HT-29 (cell line): ENCODE data around the gene DIP2A. TPM values are rescaled to one million over a fixed set of nuclear protein-coding genes. Genes with fewer than 3 reads are reported as not detected.

Source experiments
- DNase-seq: peaks from one replicate; pipeline ENCODE4 v3.0.0-alpha.2; 2015; ENCODE audit warnings: low spot score
- total RNA-seq: library from RNA; depleted of rRNA; stranded (reverse); fragments of >200 nt; shearing (Covaris generic); gene quantifications from 2 replicates; pipeline ENCODE4 v1.2.3, GENCODE V29; 2014

Gene DIP2A
- total RNA-seq, 1 experiment from 2014 or later: 17.8 TPM

DNA sequence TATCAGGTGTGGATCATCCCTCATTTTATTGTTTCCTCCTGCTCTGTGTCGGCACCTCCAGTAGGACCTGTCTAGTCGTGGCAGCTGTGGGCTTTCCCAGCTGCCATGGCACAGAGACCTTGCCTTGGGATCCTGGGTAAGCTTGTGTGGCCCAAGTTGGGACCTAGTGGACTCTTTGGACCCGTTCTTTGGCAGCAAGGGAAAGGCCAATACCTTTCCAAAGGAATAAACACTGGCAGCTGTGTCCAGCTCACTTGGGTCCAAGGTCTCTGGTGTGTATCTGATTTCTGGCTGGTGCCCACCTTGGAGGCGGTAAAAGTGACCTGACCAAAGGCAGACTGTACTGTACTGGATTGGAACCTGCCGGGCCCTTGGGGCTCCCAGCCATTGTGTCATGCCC is 21.8 kb downstream of the DIP2A start:
- no peak for DNase-seq

DNA sequence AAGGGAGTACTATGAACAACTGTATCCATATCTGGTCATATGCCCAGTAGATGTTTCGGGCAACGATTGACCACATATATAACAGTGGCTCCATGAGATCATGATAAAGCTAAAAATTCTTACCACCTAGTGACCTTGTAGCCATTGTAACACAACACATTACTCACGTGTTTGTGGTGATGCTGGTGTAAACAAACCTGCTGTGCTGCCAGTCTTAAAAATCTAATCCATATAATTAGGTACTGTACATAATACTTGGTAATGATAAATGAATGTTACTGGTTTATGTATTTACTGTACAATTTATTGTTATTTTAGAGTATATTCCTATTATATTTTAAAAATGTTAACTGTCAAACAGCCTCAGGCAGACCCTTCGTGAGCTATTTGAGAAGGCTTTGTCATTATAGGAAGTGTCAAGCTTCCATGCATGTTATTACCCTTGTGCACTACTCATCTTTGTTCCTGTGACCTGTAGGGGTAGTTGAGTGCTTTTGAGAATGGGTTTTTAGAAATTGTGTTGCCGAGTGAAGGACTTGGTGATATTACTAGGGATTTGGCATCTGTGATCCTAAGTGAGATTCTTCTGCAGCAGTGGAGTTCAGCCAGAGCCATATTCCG is 23.6 kb downstream of the DIP2A start:
- DNase-seq: no peak

- DNase-seq: no peak
These were observed 24.1 kb downstream of the DIP2A start for GRCh38 chr21:46482846-46483231.

DNA sequence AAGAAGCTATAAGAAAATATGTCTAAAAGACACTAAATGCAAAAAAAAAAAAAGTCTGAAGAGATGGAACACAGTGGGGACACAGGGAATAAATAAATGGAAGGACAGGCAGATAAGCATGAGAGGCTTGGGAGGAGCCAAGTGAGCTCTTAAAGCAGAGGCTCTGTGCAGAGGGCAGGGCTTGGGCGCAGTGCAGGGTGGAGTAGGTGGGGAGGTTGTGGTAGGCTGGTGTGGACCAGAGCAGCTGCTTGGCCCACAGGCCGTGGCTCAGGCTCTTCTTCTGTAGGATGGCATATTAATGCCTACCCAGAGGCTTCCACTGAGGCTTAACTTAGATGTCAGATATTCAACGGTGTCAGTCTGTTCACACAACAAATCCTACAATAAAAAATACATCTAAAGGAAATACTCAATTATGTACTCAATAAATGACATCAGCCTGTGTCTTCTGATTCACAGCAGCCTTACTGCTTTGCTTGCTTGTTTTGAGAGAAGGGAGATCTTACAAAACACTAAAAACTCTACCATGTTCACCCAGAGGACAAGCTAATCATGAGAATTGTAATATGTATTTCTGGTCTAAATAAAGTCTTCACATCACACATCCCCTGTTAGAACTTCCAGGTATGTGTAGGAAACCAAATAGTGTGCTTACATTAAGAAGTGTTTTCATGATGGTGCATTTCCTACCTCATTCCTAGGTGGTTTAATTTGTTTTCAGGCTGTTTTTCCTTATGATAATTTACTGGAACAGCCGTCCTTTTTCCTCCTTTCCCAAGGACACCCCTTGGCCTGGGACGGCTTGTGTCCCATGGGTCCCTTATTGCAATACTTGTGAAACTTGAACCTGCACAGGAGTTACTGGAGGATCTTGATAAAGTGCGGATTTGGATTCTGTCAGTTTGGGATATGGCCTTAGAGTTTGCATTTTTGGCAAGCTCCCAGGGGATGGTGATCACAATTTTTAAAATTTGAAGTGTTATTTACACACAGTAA is 24.9 kb downstream of the DIP2A start:
- no peak for DNase-seq

DNA sequence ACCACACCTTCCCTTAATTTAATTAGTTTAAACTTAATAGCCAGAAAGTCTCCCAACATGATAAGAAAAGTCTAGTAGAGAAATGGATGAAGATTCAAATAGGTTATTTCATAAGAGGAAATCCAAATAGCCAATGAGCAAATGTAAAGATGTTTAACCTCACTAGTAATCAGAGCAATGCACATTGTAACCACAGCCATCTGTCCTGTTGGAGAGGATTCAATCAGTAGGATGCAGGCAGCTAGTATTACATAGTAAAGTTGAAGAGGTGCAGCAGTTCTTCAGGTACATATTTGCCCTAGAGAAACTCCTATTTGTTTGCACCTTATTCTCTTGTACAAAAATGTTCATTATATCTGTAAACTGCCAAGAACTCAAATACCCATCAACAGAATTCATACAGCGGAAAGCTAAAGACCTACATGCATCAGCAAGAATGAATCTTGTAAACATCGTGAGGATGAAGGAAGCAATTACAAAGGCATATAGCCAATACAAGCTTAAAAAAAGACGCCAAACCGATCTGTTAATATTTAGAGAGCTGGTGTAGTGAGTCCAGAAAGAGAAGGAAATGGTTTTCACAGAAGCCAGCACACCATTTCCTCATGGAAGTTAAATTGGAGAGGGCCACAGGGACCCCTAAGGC is 27.9 kb downstream of the DIP2A start:
- DNase-seq: no peak

DNA sequence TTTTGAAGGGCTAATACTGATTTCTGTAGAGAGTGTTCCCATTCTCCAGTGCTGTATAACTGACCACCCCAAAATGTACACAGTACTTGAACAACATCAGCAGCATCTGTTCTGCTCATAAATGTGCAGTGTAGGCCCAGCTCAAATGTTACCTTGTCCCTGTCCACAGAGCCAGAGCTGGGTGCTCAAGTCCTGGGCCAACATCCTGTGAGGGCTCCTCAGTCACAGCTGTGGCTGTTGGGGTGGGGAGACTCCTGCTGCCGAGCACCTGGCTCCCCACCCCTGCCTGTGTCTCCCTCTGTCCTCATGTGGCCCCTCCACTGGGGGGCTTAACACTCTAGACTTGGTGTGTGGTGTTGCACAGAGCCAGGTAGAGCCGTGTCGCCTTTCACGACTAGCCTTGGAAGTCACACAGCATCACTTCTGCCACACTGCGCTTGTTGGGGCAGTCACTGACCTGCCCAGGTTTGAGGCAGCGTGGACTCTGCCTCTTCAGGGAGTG is 30.5 kb downstream of the DIP2A start:
- DNase-seq: no peak

- no peak for DNase-seq
These were observed 31.1 kb downstream of the DIP2A start for GRCh38 chr21:46489800-46490199.

DNA sequence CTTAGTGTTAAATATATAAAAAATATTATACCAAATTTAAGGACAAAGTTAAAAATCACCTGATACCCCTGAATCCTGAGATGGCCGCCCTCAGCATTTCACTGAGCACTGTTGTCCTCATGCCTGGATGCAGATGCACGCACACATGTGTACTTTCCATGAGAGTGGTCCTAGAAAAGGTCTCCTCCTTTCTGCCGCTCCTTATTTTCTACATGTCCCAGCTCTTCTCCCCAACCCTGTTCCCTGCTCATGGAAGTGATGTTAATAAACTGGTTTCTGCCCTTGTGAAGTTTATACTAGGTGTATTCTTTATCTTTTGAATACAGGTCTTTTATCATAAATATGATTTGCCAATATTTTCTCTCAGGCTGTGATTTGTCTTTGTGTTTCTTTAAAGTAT is 32.9 kb downstream of the DIP2A start:
- no peak for DNase-seq

DNA sequence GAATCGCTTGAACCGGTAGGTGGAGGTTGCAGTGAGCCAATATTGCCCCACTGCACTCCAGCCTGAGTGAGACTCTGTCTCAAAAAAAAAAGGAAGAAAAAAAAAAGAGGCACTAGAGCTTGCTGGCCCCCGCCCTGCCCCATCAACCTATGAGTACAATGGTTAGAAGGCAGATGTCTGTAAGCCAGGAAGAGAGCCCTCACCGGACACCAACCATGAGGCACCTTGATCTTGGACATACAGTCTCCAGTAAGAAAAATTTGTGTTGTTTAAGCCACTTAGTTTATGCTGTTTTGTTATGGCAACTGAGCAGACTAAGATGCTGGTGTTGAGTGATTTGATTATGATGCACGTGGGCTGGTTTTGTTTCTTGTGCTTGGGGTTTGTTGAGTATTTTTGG is 34.2 kb downstream of the DIP2A start:
- DNase-seq: no peak

DNA sequence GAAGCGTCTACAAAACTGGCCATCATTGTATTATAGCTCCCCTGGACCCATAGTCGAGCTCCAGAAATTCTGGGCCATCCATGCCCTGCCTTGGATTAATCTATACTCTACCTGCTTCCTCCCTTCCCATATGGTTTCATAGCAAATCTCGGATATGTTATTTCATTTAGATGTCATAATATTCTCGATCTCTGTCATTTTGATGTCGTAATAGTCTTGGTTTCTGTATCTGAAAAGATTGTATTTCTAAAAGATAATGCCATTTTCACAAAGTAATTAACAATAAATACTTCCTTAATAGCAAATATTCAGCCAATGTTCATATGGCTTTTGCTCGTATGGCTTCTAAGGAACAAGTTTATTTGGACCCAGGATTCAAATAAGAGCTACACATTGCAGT is 35.1 kb downstream of the DIP2A start:
- no peak for DNase-seq

DNA sequence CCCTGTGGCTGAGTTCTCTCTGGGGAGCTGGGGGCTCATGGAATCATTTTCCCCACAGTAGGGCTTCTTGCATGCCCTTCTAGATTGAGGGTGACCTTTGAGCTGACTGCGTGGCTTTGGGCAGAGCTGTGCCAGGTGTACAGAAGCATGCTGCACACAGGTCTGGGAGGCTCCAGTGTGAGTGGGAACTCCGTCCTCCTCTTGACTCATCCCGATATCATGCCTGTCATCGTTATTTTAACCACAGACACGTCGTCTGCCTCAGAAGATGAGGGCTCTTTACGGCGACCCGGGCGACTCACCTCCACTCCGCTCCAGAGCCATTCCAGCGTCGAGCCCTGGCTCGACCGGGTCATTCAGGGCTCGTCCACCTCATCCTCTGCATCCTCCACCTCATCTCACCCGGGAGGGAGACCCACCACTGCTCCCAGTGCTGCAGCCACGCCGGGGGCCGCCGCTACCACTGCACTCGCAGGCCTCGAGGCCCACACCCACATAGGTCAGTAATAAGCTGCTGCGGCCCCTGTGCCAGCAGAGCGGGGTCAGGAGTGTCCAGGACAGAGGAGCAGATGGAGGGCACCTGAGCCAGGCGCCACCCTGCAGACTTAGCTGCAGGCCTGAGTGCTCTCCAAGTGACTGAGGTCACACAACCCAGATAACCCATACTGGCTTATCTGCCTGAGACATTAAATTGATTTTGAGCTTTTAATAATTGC is 39.8 kb downstream of the DIP2A start:
- DNase-seq: peak; percentile 29

DNA sequence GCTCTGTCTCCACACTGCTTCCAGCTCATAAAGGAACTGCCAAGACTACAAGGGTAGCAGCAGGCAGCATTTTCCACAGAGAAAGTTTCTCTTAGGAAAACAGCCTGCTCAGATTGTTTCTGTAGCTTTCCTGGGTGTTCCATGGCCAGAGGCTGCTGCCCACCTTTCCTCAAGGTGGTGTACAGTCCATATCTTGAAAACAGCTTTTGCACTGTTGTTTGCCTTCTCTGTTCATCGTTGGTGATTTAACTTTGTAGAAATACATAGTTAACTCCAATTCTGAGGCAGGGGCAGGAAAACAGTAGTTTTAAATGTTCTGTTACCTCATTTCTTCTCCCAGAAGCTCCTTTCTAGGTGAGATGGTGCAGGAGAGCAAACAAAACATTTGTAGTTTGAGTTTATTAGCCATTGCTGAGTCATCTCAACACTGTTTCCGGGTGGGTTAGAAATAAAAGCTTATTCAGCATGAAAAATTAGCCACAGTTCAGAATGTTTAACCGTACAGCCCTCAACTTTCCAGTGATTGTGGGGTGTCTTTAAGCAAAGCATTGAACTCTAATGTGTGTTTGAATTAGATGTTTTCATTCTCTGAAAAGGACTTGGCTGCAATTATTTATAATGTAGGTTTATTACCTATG is 41.7 kb downstream of the DIP2A start:
- DNase-seq: peak; percentile 50

DNA sequence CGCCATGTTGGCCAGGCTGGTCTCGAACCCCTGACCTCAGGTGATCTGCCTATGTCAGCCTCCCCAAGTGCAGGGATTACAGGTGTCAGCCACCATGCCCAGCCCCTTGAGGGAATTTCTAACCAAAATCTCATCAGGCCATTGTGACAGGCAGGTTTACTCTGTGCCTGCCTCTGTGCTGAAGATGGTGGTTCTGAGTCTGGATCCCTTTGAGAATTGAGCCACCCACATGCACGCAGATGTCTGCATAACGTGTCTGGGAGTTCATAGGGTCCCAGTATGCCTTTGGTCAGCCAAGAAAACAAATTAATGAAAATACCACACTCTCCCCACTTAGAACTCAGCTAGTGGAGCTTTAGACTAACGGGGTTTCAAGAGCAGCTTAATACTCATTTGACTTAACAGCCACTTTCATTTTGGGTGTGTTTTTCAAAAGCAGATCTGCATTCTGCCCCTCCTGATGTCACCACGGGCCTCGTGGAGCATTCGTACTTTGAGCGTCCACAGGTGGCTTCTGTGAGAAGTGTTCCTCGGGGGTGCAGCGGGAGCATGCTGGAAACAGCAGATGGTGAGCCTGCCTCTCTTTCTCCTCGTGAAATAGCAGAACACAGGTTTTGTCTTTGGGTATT is 45.3 kb downstream of the DIP2A start:
- no peak for DNase-seq

- no peak for DNase-seq
These were observed 46.0 kb downstream of the DIP2A start for GRCh38 chr21:46504666-46505065.

GRCh38 chr21:46507562-46507961 is 48.9 kb downstream of the DIP2A start:
- DNase-seq: no peak

DNA sequence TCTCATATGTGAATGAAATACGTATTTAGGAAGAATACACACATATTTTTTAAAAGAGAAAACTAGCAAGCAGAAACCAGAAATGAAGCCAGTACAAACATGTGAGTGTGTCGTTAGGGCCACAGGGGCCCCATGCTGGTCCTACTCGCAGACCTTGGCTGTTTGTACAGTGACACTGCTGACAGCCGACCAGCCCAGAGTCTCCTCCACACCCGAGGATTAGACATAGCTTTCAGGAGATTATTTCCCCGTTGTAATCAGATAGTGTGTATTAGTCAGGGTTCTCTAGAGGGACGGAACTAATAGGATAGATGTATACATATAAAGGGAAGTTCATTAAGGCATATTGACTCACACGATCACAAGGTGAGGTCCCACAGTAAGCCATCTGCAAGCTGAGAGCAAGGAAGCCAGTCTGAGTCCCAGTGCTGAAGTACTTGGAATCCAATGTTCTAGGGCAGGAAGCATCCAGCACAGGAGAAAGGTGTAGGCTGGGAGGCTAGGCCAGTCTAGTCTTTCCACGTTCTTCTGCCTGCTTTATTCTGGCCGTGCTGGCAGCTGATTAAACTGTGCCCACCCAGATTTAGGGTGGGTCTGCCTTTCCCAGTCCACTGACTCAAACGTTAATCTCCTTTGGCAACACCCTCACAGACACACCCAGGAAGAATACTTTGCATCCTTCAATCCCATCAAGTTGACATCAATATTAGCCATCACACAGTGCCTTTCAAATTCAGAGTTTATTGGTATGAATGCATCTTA is 51.2 kb downstream of the DIP2A start:
- DNase-seq: peak; percentile 70

DNA sequence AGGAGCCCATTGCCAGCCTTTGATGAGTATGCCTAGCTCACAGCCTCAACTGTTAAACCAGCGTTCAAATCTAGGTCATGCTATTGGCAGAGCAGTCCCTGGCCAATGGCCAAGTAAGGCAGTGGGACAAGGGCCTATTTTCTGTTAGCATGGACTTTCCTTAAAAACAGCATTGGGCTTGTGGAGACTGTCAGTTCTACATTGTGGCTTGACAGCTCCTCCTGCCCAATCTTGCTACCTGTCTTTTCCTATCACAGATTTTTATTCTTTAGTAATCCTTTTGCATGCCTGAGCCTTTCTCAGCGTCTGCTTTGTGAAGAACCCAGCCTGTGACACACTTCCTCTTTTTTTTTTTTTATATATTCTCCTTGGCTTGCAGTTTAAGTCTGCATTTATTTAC is 56.4 kb downstream of the DIP2A start:
- no peak for DNase-seq

DNA sequence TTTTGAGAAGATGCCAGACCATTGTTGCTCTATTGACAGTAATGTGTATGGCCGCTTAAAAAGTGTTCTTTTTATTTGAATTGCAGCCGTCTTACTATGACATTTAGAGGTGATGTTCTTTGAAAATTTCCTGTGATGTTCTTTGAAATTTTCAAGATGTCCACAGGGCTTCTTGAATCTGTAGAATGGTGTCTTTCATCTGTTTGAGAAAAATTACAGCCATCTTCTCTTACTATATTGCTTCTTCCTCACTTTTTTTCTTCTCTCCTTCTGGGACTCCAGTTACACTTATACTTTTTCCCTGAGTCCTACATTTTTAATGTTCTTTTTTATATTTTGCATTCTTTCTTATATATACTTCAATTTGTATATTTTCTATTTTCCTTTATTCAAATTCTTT is 57.4 kb downstream of the DIP2A start:
- no peak for DNase-seq

DNA sequence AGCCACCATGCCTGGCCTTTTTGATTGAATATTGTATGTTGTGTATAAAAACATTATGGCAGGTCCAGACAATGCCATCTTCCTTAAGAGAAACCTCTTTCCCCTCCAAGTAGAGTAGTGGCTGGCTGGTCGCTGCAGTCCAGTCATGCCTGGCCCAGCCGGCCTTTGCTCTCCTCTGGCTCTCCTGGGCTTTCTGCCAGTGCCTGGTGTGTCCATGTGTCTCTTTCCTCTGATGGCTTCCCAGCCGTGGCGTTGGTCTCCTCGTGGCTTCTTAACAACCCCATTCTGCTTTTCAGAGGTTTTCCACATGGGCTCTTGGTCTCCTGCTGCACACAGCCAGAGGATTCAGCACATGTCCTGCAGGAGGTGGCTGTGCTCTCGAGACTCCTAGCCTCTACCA is 58.7 kb downstream of the DIP2A start:
- DNase-seq: no peak
